GM19467 (cell line): Measurements from ENCODE around the gene SIN3A.
"Not testable (repeated sequence)": the region's sequence is repeated elsewhere in the genome, so short reads cannot be mapped to it uniquely, and the experiment has no call there.

Source experiments
- ATAC-seq: cut with Tn5 transposase; IDR thresholded peaks from one replicate; pipeline ENCODE4 v1.9.1; 2021; ENCODE audit warnings: mild to moderate bottlenecking, moderate library complexity; ENCODE audit not compliant: unreplicated experiment

Gene SIN3A

GRCh38 chr15:75339531-75340240 is 111.8 kb downstream of the SIN3A start:
- ATAC-seq = no peak

GRCh38 chr15:75338661-75339240 is 112.7 kb downstream of the SIN3A start:
- ATAC-seq = no peak

GRCh38 chr15:75335705-75336355 is 115.7 kb downstream of the SIN3A start, which contains the start of gene COMMD4:
TSS of gene COMMD4 (plus strand) at chr15:75336063. CDS start at chr15:75336090, 27 bp downstream.
- ATAC-seq = no peak

- ATAC-seq = no peak
Observed at GRCh38 chr15:75335313-75335704, 116.2 kb downstream of the SIN3A start.

GRCh38 chr15:75333654-75334419 is 117.7 kb downstream of the SIN3A start:
- ATAC-seq = not testable (repeated sequence)

GRCh38 chr15:75332093-75332492 is 119.4 kb downstream of the SIN3A start:
- ATAC-seq = not testable (repeated sequence)

- no peak for ATAC-seq
Observed at GRCh38 chr15:75329571-75329970, 121.9 kb downstream of the SIN3A start.

- ATAC-seq = no peak
Observed at GRCh38 chr15:75328493-75329314, 122.8 kb downstream of the SIN3A start.

- no peak for ATAC-seq
Observed at GRCh38 chr15:75327491-75327890, 124.0 kb downstream of the SIN3A start.

GRCh38 chr15:75327005-75327404 is 124.5 kb downstream of the SIN3A start:
- no peak for ATAC-seq

- ATAC-seq = no peak
Observed at GRCh38 chr15:75325922-75326321, 125.6 kb downstream of the SIN3A start.

- ATAC-seq = no peak
Observed at GRCh38 chr15:75321711-75322110, 129.8 kb downstream of the SIN3A start.
